ENCODE data around the gene C1QTNF6.

Gene C1QTNF6

GRCh38 chr22:37162221-37163095, 25.6 kb downstream of the C1QTNF6 start:
- DNase-seq (ENCODE audit: low spot score), result no peak

- DNase-seq (ENCODE audit: low spot score), result peak; percentile 7
Measured at GRCh38 chr22:37161443-37161842, 26.6 kb downstream of the C1QTNF6 start.

- DNase-seq (ENCODE audit: low spot score), result no peak
Measured at GRCh38 chr22:37160027-37160426, 28.0 kb downstream of the C1QTNF6 start.

- DNase-seq (ENCODE audit: low spot score), result no peak
Measured at GRCh38 chr22:37158963-37159290, 29.1 kb downstream of the C1QTNF6 start.

GRCh38 chr22:37157516-37158285, 30.3 kb downstream of the C1QTNF6 start:
- peak; percentile 37 for DNase-seq (ENCODE audit: low spot score)

GRCh38 chr22:37156686-37157435, 31.2 kb downstream of the C1QTNF6 start:
- no peak for DNase-seq (ENCODE audit: low spot score)

- no peak for DNase-seq (ENCODE audit: low spot score)
Measured at GRCh38 chr22:37155971-37156370, 32.1 kb downstream of the C1QTNF6 start.

- DNase-seq (ENCODE audit: low spot score), result peak; percentile 34
Measured at GRCh38 chr22:37154925-37155712, 32.9 kb downstream of the C1QTNF6 start.

GRCh38 chr22:37153901-37154300, 34.1 kb downstream of the C1QTNF6 start:
- DNase-seq (ENCODE audit: low spot score), result no peak

GRCh38 chr22:37151401-37151800, 36.6 kb downstream of the C1QTNF6 start:
- DNase-seq (ENCODE audit: low spot score), result no peak

GRCh38 chr22:37150701-37151100, 37.3 kb downstream of the C1QTNF6 start:
- DNase-seq (ENCODE audit: low spot score), result no peak

GRCh38 chr22:37148742-37149665, 39.0 kb downstream of the C1QTNF6 start:
- no peak for DNase-seq (ENCODE audit: low spot score)

- no peak for DNase-seq (ENCODE audit: low spot score)
Measured at GRCh38 chr22:37148031-37148651, 39.9 kb downstream of the C1QTNF6 start.

- no peak for DNase-seq (ENCODE audit: low spot score)
Measured at GRCh38 chr22:37147186-37147990, 40.7 kb downstream of the C1QTNF6 start.

GRCh38 chr22:37146507-37147180, 41.4 kb downstream of the C1QTNF6 start:
- no peak for DNase-seq (ENCODE audit: low spot score)

- no peak for DNase-seq (ENCODE audit: low spot score)
Measured at GRCh38 chr22:37146051-37146385, 42.0 kb downstream of the C1QTNF6 start.

GRCh38 chr22:37145180-37146050, 42.6 kb downstream of the C1QTNF6 start:
- DNase-seq (ENCODE audit: low spot score), result peak; percentile 31

- no peak for DNase-seq (ENCODE audit: low spot score)
Measured at GRCh38 chr22:37144180-37144554, 43.9 kb downstream of the C1QTNF6 start.
